Measurements from ENCODE around the gene SARDH.

Gene SARDH

DNA sequence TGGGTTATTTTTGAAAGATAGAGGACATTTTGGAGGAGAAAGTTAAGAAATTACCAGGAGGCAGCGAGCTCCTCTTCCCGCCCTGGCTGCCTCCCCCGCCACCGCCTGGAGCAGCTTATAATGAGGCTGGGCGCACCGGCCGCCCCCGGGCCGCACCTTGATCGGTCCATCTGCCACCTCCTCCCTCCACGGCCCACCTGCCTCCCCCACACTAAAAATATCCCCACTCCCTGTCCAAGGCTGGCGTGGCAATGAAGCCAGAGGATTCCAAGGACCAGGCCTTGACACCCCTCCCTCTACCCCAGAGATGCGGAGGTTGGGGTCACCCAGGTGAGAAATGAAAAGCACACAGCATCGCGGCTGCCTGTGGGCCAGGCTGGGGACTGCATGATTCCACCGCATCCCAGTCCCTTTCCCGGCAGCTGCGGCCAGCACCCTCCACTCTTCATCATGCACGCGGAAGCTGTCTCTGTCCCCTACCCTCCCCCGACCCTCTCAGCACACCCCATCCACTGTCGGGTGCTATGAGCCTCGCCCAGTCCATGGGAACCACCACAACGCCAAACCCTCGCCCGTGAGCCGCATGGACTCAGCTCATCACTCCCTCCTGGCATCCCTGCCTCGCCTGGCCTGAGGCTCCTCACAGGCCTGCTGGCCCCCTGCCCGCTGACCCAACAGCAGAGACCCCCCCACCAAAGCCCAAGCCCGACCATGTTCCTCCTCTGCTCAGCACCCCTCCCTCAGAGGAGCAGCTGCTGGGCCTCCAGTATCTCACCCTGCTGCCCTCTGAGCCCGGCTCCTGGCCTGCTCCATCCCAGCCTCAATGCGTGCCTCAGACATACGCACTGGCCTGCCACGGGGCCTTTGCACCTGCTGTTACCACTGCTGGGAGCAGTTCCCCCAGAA, 50.0 kb downstream of the SARDH start:
- Histone ChIP-seq H3K27ac (ENCODE audit: low read depth, low read length) (no peak overlapping the region), H4K8ac (ENCODE audit: low read depth, low read length) (no peak overlapping the region), H3K9ac (ENCODE audit: low read length) (no peak overlapping the region), H2BK5ac (ENCODE audit: low read length) (no peak overlapping the region), H3K4me2 (ENCODE audit: low read length) (no peak overlapping the region), H3K18ac (ENCODE audit: low read length) (no peak overlapping the region), H3K4me3 (ENCODE audit: low read length) (no peak overlapping the region), H2AK5ac (ENCODE audit: low read length) (no peak overlapping the region), H3K4ac (ENCODE audit: low read depth, low read length) (no peak overlapping the region), H3K27me3 (ENCODE audit: insufficient read depth, low read length, poor library complexity) (no peaks in the 10 kb centered on the region), H2BK120ac (ENCODE audit: low read depth, low read length) (no peak overlapping the region), H3K56ac (ENCODE audit: low read length) (no peak overlapping the region), H3K79me2 (ENCODE audit: control insufficient read depth, insufficient read depth, low read length) (no peaks in the 10 kb centered on the region), H3K23ac (ENCODE audit: low read length) (no peak overlapping the region), H4K5ac (ENCODE audit: low read length) (no peak overlapping the region), H3K79me1 (ENCODE audit: low read length) (no peaks in the 10 kb centered on the region), H2BK15ac (replicated peaks; ENCODE audit: low read depth) (no peak overlapping the region), H3K4me1 (ENCODE audit: control insufficient read depth, low read depth, low read length) (no peaks in the 10 kb centered on the region), H3K36me3 (ENCODE audit: control insufficient read depth, insufficient read depth, low read length) (no peaks in the 10 kb centered on the region)
- WGBS (ENCODE audit: extremely low coverage, insufficient coverage, low lambda C conversion rate): no CpG with 5 or more reads among the region's 34 CpGs
- DNase-seq: no peak

DNA sequence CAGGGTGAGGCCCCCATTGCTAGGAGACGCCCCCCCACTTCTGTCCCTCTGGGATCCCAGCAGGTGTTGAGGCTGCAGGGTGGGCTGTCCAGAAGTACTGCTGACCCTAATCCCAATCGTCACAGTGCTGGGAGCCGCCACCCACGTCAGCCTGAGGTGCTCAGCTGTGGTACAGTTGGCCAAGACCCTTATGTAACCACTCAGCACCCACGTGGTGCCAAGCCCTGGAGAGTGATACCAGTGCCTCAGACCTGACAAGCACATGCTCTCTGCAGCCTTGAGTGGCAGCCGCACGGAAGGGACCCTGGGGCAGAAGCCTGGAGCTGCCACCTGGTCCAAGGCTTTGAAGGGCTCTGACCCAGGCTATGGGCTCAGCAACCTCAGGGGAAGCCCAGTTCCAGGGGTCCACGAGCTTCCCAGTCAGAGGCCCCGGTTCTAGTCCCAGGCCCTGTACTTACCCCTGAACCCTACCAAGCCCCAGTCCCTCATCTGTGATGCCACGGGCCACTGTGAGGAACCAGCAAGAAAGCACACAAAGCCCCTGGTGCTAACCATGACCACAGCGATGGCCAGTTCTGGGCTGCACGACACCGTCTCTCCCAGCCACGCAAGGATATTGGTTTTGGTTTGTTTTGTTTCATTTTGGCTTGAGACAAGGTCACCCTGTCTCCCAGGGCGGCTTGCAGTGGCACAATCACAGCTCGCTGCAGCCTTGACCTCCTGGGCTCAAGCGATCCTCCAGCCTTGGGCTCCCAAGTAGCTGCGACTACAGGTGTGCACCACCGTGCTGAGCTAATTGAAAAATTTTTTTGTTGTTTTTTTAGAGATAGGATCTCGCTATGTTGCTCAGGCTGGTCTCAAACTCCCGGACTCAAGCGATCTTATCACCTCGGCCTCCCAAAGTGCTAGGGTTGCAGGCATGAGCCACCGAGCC, 51.2 kb downstream of the SARDH start:
- Histone ChIP-seq H3K9ac (ENCODE audit: low read length) (no peak overlapping the region), H2AK5ac (ENCODE audit: low read length) (no peak overlapping the region), H4K8ac (ENCODE audit: low read depth, low read length) (no peak overlapping the region), H3K79me2 (ENCODE audit: control insufficient read depth, insufficient read depth, low read length) (no peaks in the 10 kb centered on the region), H3K18ac (ENCODE audit: low read length) (no peak overlapping the region), H3K23ac (ENCODE audit: low read length) (no peak overlapping the region), H3K27ac (ENCODE audit: low read depth, low read length) (no peak overlapping the region), H3K36me3 (ENCODE audit: control insufficient read depth, insufficient read depth, low read length) (no peaks in the 10 kb centered on the region), H2BK120ac (ENCODE audit: low read depth, low read length) (no peak overlapping the region), H3K4me1 (ENCODE audit: control insufficient read depth, low read depth, low read length) (no peaks in the 10 kb centered on the region), H3K79me1 (ENCODE audit: low read length) (no peaks in the 10 kb centered on the region), H3K4me3 (ENCODE audit: low read length) (no peak overlapping the region), H3K4me2 (ENCODE audit: low read length) (no peak overlapping the region), H2BK5ac (ENCODE audit: low read length) (no peak overlapping the region), H4K5ac (ENCODE audit: low read length) (no peak overlapping the region), H3K56ac (ENCODE audit: low read length) (no peak overlapping the region), H3K4ac (ENCODE audit: low read depth, low read length) (no peak overlapping the region), H3K27me3 (ENCODE audit: insufficient read depth, low read length, poor library complexity) (no peaks in the 10 kb centered on the region), H2BK15ac (replicated peaks; ENCODE audit: low read depth) (no peak overlapping the region)
- DNase-seq: no peak
- WGBS (ENCODE audit: extremely low coverage, insufficient coverage, low lambda C conversion rate): no CpG with 5 or more reads among the region's 24 CpGs

DNA sequence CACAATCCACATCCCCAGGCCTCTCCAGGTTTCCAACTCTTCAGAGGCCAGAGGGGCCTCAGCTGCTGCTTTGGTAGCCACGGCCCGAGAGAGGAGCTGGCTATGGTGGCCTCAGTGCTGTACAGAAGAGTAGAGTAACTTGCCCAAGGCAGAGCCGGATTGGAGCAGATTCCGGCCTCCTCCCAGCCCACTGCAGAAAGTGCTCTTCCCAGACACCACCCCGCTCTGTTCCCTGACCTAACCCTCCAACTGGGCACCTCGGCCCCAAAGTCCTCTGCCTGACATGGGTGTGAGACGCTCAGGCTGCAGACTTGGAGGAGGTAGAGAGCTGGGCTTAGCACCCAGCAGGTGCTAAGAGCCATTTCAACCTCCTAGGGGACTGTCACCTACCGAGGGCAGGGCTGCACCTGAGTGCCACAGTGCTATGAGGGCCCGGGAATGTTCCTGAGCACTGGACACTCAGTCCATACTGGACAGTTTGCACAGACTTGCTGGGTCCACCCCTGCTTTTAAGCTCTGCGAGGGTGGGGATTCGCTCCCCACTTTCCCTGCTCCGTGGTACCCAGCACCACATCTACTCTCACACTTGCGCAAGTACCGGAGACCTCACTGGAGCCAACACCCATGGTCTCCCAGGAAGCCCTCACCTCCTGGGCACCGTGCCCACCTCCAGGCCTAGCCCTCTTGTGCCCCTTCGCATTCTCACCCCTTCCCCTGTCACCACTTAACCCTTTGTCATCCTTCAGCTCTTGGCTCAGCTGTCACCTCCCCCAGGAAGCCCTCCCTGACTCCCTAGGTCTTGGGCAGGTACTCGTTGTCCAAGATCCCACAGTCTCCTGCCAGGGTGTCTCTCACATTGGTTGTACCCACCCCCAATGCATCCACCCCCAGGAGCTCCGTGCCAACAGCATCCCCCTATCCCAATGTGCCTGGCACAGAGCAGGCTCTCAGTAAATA, 52.2 kb downstream of the SARDH start:
- H3K36me3 ChIP-seq (ENCODE audit: control insufficient read depth, insufficient read depth, low read length): no peaks in the 10 kb centered on the region
- no peak overlapping the region for H3K18ac ChIP-seq (ENCODE audit: low read length)
- no peaks in the 10 kb centered on the region for H3K79me1 ChIP-seq (ENCODE audit: low read length)
- H3K9ac ChIP-seq (ENCODE audit: low read length): no peak overlapping the region
- no peak overlapping the region for H3K23ac ChIP-seq (ENCODE audit: low read length)
- no peak overlapping the region for H3K27ac ChIP-seq (ENCODE audit: low read depth, low read length)
- no peak overlapping the region for H4K8ac ChIP-seq (ENCODE audit: low read depth, low read length)
- no peaks in the 10 kb centered on the region for H3K4me1 ChIP-seq (ENCODE audit: control insufficient read depth, low read depth, low read length)
- H3K4ac ChIP-seq (ENCODE audit: low read depth, low read length): no peak overlapping the region
- no peak overlapping the region for H2AK5ac ChIP-seq (ENCODE audit: low read length)
- H2BK5ac ChIP-seq (ENCODE audit: low read length): no peak overlapping the region
- no peak overlapping the region for H2BK15ac ChIP-seq (replicated peaks; ENCODE audit: low read depth)
- WGBS (ENCODE audit: extremely low coverage, insufficient coverage, low lambda C conversion rate): no CpG with 5 or more reads among the region's 18 CpGs
- no peak overlapping the region for H2BK120ac ChIP-seq (ENCODE audit: low read depth, low read length)
- H3K79me2 ChIP-seq (ENCODE audit: control insufficient read depth, insufficient read depth, low read length): no peaks in the 10 kb centered on the region
- no peak overlapping the region for H4K5ac ChIP-seq (ENCODE audit: low read length)
- H3K27me3 ChIP-seq (ENCODE audit: insufficient read depth, low read length, poor library complexity): no peaks in the 10 kb centered on the region
- H3K4me3 ChIP-seq (ENCODE audit: low read length): no peak overlapping the region
- DNase-seq: no peak
- no peak overlapping the region for H3K56ac ChIP-seq (ENCODE audit: low read length)
- H3K4me2 ChIP-seq (ENCODE audit: low read length): no peak overlapping the region

DNA sequence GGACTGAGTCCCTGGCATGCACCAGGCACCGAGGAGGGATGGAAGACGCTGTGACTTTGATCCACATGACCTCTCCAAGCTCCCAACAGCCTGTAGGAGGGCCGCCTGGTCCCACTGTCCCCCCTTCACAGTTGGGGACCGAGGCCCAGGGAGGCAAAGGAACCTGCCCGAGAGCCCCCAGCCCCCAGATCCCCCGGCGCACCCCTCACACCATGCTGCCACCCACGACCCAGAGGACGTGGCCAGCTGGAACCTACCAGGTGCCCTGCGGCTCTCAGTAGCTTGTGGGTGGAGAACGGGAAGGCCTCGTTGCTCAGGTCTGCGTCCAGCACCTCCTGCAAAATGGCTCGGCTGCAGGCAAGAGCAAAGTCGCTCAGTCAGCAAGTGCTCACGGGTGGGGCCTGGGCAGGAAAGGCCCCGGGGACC, 53.2 kb downstream of the SARDH start:
- Histone ChIP-seq H2BK15ac (replicated peaks; ENCODE audit: low read depth) (no peak overlapping the region), H3K27me3 (ENCODE audit: insufficient read depth, low read length, poor library complexity) (no peaks in the 10 kb centered on the region), H3K4me2 (ENCODE audit: low read length) (no peak overlapping the region), H2BK5ac (ENCODE audit: low read length) (no peak overlapping the region), H3K9ac (ENCODE audit: low read length) (no peak overlapping the region), H3K4ac (ENCODE audit: low read depth, low read length) (no peak overlapping the region), H2BK120ac (ENCODE audit: low read depth, low read length) (no peak overlapping the region), H2AK5ac (ENCODE audit: low read length) (no peak overlapping the region), H4K8ac (ENCODE audit: low read depth, low read length) (no peak overlapping the region), H3K4me3 (ENCODE audit: low read length) (no peak overlapping the region), H3K23ac (ENCODE audit: low read length) (no peak overlapping the region), H3K36me3 (ENCODE audit: control insufficient read depth, insufficient read depth, low read length) (no peaks in the 10 kb centered on the region), H3K56ac (ENCODE audit: low read length) (no peak overlapping the region), H3K79me1 (ENCODE audit: low read length) (no peaks in the 10 kb centered on the region), H3K18ac (ENCODE audit: low read length) (no peak overlapping the region), H3K79me2 (ENCODE audit: control insufficient read depth, insufficient read depth, low read length) (no peaks in the 10 kb centered on the region), H3K27ac (ENCODE audit: low read depth, low read length) (no peak overlapping the region), H4K5ac (ENCODE audit: low read length) (no peak overlapping the region), H3K4me1 (ENCODE audit: control insufficient read depth, low read depth, low read length) (no peaks in the 10 kb centered on the region)
- no CpG with 5 or more reads among the region's 17 CpGs for WGBS (ENCODE audit: extremely low coverage, insufficient coverage, low lambda C conversion rate)
- no peak for DNase-seq

DNA sequence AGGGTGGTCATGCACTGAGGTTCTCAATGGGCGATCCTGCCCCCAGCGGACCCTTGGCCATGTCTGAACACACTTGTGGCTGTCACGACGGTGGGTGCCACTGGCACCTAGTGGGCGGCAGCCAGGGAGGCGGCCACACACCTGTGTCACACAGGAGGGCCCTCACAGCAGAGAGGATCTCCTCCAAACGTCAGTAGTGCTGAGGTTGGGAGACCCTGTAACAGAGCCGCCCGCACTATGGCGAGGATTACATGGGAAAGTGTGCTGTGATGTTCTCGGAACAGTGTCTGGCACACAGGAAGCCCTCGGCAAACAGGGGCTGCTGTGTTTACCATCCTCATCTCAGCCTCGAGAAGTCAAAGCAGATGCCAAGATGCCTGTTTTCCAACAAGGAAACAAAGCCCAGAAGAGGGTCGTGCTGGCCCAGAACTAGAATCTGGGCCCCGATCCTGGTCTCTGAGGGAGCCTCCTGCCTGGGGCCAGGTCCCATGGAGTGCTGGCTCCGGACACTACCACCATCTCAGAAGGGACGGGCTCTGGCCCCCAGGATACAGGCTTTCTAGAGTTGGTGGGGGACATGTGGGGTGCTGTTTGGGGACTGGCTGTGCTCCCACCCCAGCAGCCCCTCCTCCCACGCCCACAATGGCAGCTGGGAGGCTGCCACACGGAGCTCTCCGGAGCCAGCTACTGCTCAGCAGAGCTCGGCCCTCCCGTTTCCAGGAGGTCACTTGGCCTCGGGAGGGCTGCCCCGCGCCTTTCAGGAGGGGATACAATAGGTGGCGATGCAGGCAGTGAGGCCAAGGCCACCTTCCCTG, 53.8 kb downstream of the SARDH start:
- H3K9ac ChIP-seq (ENCODE audit: low read length): no peak overlapping the region
- H3K79me1 ChIP-seq (ENCODE audit: low read length): no peaks in the 10 kb centered on the region
- no peak overlapping the region for H2BK120ac ChIP-seq (ENCODE audit: low read depth, low read length)
- no peak overlapping the region for H3K27ac ChIP-seq (ENCODE audit: low read depth, low read length)
- H3K4me3 ChIP-seq (ENCODE audit: low read length): no peak overlapping the region
- peak overlapping the region; percentile 25 for H3K56ac ChIP-seq (ENCODE audit: low read length)
- H3K4me2 ChIP-seq (ENCODE audit: low read length): no peak overlapping the region
- no peaks in the 10 kb centered on the region for H3K27me3 ChIP-seq (ENCODE audit: insufficient read depth, low read length, poor library complexity)
- H4K5ac ChIP-seq (ENCODE audit: low read length): no peak overlapping the region
- H3K4me1 ChIP-seq (ENCODE audit: control insufficient read depth, low read depth, low read length): no peaks in the 10 kb centered on the region
- WGBS (ENCODE audit: extremely low coverage, insufficient coverage, low lambda C conversion rate): no CpG with 5 or more reads among the region's 26 CpGs
- no peak overlapping the region for H3K23ac ChIP-seq (ENCODE audit: low read length)
- H3K36me3 ChIP-seq (ENCODE audit: control insufficient read depth, insufficient read depth, low read length): no peaks in the 10 kb centered on the region
- no peak overlapping the region for H2AK5ac ChIP-seq (ENCODE audit: low read length)
- no peaks in the 10 kb centered on the region for H3K79me2 ChIP-seq (ENCODE audit: control insufficient read depth, insufficient read depth, low read length)
- H3K18ac ChIP-seq (ENCODE audit: low read length): no peak overlapping the region
- H2BK15ac ChIP-seq (replicated peaks; ENCODE audit: low read depth): no peak overlapping the region
- H4K8ac ChIP-seq (ENCODE audit: low read depth, low read length): no peak overlapping the region
- no peak overlapping the region for H3K4ac ChIP-seq (ENCODE audit: low read depth, low read length)
- no peak overlapping the region for H2BK5ac ChIP-seq (ENCODE audit: low read length)
- DNase-seq: no peak

Data from mesendoderm (in vitro differentiated cells).